ENCODE results near the gene NEU1.
"Not testable (repeated sequence)": the region's sequence is repeated elsewhere in the genome, so short reads cannot be mapped to it uniquely, and the experiment has no call there.

DNA sequence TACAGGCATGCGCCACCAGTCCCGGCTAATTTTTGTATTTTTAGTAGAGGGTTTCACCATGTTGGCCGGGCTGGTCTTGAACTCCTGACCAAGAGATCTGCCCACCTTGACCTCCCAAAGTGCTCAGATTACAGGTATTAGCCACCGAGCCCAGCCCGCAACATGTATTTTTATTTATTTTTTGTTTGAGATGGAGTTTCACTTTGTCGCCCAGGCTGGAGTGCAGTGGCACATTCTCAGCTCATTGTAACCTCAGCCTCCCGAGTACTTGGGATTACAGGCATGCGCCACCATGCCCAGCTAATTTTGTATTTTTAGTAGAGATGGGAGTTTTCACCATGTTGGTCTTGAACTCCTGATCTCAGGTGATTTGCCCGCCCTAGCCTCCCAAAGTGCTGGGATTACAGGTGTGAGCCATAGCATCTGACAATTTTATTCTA is 24.5 kb downstream of the NEU1 start:
- not testable (repeated sequence) for TF ChIP-seq EZH2 (IDR thresholded peaks at IDR 0.05; ENCODE audit: insufficient read depth, poor library complexity, severe bottlenecking); EZH2phosphoT487 (IDR thresholded peaks at IDR 0.05; ENCODE audit: insufficient read depth, low read depth)
